Measurements from ENCODE around the gene DFFA. TPM values are rescaled to one million over a fixed set of nuclear protein-coding genes. Genes with fewer than 3 reads are reported as not detected.

DFFA gene
- total and polyA plus RNA-seq, 2 donors (not counting 3 experiments of a cell fraction or from before 2014, with no cell fraction given): 30.0 to 44.5 TPM

GRCh38 chr1:10470043-10470442 lies 2.3 kb downstream of the DFFA start:
- TF ChIP-seq MYC (IDR thresholded peaks at IDR 0.05; ENCODE audit: low read depth, low read length) (no peak), POLR2A (IDR thresholded peaks at IDR 0.05; ENCODE audit: low read depth, low read length) (no peak), FOS (IDR thresholded peaks at IDR 0.05; ENCODE audit: borderline replicate concordance, insufficient read depth, low read length) (no peak), GATA2 (IDR thresholded peaks at IDR 0.05; ENCODE audit: insufficient read depth, insufficient read length, low read depth, low read length) (no peak), JUN (IDR thresholded peaks at IDR 0.05; ENCODE audit: borderline replicate concordance, insufficient read depth, insufficient read length, low read depth) (no peak), POLR2AphosphoS5 (IDR thresholded peaks at IDR 0.05; ENCODE audit: insufficient read depth, low read depth, low read length) (no peak), MAX (IDR thresholded peaks at IDR 0.05; ENCODE audit: insufficient read depth, insufficient read length) (no peak), CTCF (IDR thresholded peaks at IDR 0.05; ENCODE audit: extremely low read depth in 1 of 2, insufficient read depth in 1 of 2, low read depth in 1 of 2, low read length in 2 of 2) (no peak), EZH2 (IDR thresholded peaks at IDR 0.05; ENCODE audit: borderline replicate concordance, low read depth, low read length, severe bottlenecking) (no peak)
- Histone ChIP-seq H3K9ac (replicated peaks; ENCODE audit: extremely low read depth, insufficient read depth, low read length) (no peak overlapping the region), H3K4me3 (replicated peaks in 1 of 3; ENCODE audit: insufficient read depth in 1 of 3, low read depth in 1 of 3, low read length in 3 of 3) (no peak overlapping the region), H3K27me3 (ENCODE audit: control insufficient read depth in 2 of 2, insufficient read depth in 2 of 2, low read length in 2 of 2) (no peaks in the 10 kb centered on the region), H3K79me2 (ENCODE audit: control insufficient read depth, insufficient read depth, low read length) (peaks cover 10% of the 10 kb centered on the region), H3K9me3 (replicated peaks; ENCODE audit: control insufficient read depth, insufficient read depth, low read length) (no peaks in the 10 kb centered on the region), H3K4me2 (ENCODE audit: insufficient read depth, low read length) (no peak overlapping the region), H2AFZ (ENCODE audit: low read depth, low read length) (no peak overlapping the region), H3K36me3 (ENCODE audit: control insufficient read depth in 2 of 2, extremely low read depth in 1 of 2, insufficient read depth in 2 of 2, low read length in 2 of 2) (peaks cover 0 to 5% of the 10 kb centered on the region in 2 experiments), H3K4me1 (ENCODE audit: control insufficient read depth, extremely low read depth, insufficient read depth, low read length) (peaks cover 4% of the 10 kb centered on the region), H3K27ac (ENCODE audit: insufficient read depth, low read depth, low read length) (no peak overlapping the region), H3K9me1 (replicated peaks; ENCODE audit: control insufficient read depth, extremely low read depth, insufficient read depth, low read length) (no peaks in the 10 kb centered on the region), H4K20me1 (replicated peaks; ENCODE audit: control insufficient read depth, extremely low read depth, insufficient read depth, low read length) (no peaks in the 10 kb centered on the region)
- dilution Hi-C loops (cut with MboI; ENCODE audit: extremely low pct_ligation_motif_present, low sequenced_read_pairs) (no loop called here), intact Hi-C loops (cut with micrococcal nuclease) (no loop called here)
- BruUV-seq (replicated peaks): no TSS peak
- no peak for DNase-seq (ENCODE audit: low read depth, low spot score)
- ChIA-PET CTCF (no interaction called here), POLR2A (no interaction called here)
- FAIRE-seq: no peak
